Cardiac septum (tissue), 1 donor: ENCODE results near the gene HRH1. TPM values are rescaled to one million over a fixed set of nuclear protein-coding genes. Genes with fewer than 3 reads are reported as not detected.
"Not testable (repeated sequence)": the region's sequence is repeated elsewhere in the genome, so short reads cannot be mapped to it uniquely, and the experiment has no call there.

Experiments
- DNase-seq: peaks from one replicate; pipeline ENCODE4 v3.0.0-alpha.2; 2020; ENCODE audit warnings: low spot score
- intact Hi-C: fragments of 100-400 bp; cut with DNase I; formaldehyde crosslinking; loops from one replicate; pipeline ENCODE4 v1.14.0; 2022
- long read RNA-seq: library from polyadenylated mRNA; unstranded; transcript quantifications from one replicate; pipeline ENCODE4 v2.0.0, GENCODE V29; 2021
- total RNA-seq: library from RNA; stranded (reverse); fragmentation: NEBNext Ultra II Directional; extraction: Animal tissue kit (Norgen Biotek cat#: 25700); gene quantifications from one replicate; pipeline ENCODE4 v1.2.1, GENCODE V29; 2021
- donor health status: DM: no; HTN: no; CAD: no.

The HRH1 gene, protein sequence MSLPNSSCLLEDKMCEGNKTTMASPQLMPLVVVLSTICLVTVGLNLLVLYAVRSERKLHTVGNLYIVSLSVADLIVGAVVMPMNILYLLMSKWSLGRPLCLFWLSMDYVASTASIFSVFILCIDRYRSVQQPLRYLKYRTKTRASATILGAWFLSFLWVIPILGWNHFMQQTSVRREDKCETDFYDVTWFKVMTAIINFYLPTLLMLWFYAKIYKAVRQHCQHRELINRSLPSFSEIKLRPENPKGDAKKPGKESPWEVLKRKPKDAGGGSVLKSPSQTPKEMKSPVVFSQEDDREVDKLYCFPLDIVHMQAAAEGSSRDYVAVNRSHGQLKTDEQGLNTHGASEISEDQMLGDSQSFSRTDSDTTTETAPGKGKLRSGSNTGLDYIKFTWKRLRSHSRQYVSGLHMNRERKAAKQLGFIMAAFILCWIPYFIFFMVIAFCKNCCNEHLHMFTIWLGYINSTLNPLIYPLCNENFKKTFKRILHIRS
- 4.8 TPM for total RNA-seq
- long read RNA-seq, full-length matches to known transcripts, result 1 of 5 reads
- long read RNA-seq, partial matches to known transcripts, result 0 of 5 reads
- long read RNA-seq, other reads (novel, unspliced or antisense), result 4 of 5 reads

DNA sequence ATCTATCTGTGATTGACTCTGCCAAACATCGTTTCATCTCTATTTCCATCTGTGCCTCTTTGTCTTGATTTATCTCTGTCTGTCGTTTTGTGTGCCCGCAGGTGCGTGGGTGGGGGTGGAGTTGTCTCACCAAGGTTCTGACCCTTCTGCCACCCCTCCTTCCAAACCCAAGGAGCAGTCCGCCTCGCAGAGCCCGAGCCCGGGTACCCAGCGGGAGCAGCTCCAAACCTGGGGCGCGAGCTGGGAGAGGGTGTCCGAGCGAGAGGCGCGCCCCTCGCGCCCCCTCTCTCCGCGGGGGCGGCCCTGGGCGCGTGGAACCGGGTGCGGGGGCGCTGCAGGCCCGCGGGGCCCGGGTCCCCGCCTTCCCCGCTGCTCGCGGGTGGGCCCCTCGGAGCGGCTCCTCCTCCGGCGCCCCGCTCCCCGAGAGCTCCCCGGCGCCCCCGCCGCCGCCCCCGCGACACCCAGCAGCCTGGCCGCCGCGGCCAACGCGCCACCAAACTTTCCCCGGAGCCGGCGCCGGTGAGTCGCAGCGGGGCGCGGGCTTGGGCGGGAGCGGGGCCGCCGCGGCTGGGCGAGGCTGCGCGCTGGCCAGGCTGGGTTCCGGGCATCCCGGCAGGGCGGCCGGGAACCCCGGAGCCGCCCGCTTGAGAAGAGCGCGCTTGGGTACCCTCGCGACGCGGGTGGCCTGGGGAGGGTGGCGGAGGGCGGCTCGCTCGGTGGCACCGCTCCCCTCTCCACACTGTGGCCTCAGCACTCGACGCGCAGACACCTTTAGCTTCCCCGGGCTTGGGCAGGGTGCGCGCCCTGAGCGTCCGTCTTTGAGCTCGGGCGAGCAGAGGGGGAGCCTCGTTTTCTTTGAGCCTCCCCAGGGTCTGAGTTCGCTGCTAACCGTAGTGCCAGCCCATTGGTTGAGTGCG, at the start of gene HRH1:
TSS of gene HRH1 (plus strand) at position 458 of the 917 bp plus-strand sequence. CDS start 104,545 bp downstream, outside the sequence.
- DNase-seq, result peak; percentile 71
- intact Hi-C loops, result loop anchor here (2.0 kb wide), 1 partner anchor 93 kb away; no protein-coding TSS in a partner anchor

DNA sequence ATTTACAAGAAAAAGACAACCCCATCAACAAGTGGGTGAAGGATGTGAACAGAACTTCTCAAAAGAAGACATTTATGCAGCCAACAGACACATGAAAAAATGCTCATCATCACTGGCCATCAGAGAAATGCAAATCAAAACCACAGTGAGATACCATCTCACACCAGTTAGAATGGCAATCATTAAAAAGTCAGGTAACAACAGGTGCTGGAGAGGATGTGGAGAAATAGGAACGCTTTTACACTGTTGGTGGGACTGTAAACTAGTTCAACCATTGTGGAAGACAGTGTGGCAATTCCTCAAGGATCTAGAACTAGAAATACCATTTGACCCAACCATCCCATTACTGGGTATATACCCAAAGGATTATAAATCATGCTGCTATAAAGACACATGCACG, 41.0 kb upstream of the HRH1 start:
- DNase-seq, intact Hi-C loops: not testable (repeated sequence)

DNA sequence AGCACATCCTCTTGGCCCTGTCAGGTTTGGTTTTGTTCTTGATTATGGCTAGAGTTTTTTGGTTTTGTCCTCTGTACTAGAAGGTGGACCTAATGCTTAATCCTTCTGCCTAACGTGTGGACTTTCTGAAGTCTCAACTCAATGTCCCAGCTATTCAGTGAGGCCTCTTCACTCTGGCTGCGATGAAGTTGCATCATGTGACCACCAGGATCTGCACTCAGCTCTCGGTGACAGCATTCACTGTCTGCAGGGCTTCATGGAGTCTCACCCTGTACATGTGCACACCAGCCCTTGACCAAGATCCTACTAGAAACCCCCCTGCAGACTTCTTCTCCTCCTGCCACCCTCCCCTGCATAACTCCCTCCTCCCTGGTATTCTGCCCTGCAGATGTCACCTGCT, 38.7 kb upstream of the HRH1 start:
- intact Hi-C loops, result no loop called here
- DNase-seq, result no peak

DNA sequence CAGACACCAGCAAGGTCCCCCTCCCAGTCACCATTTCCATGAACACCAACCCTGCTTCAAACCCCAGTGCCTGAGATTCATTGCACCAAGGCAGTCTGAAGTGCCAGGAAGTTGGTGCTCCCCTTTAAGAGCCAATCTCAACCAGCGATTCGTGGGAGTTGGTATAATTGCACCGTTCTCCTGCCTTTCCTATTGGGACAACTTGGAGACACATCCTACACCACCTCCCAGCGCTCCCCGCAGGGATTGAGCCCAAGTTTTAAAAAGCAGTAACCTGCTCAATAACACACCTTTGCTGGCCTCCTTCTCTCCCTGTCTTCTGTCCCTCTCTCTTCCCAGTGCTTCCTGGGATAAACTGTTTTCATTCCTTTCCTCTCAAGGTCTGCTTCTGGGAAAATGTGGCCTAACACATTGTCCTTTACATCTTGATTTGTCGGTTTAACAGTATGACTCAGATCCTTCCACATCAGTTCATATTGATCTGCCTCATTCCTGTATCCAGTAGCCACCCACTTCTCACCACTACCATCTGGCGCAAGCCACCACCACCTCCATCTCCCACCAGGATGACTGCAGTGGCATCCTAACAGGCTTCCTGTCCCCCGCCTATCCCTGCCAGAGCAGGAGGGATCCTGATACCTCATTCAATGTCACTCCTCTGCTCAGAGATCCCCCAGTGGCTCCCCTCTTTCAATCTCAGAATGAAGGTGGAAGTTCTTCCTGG, 37.8 kb upstream of the HRH1 start:
- no peak for DNase-seq
- intact Hi-C loops, result no loop called here

DNA sequence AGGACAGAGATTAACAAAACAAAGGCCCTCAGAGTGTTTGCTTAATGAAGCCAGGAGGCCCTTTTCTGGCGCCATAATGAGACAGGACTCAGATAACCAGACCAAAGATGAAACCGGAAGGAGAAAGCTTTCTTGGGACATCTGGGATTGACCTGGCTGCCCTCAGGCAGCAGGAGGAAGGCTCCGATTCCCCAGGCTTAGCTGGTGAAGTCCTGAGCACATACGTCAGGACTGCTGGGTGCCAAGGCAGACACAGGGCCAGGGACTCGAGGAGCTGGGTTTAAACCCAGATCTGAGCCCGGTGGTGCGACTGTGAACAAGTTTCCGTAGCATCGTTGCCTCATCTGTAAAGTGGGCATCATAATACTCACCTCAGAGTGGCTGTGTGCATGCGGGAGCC, 36.7 kb upstream of the HRH1 start:
- intact Hi-C loops, result no loop called here
- DNase-seq, result no peak

DNA sequence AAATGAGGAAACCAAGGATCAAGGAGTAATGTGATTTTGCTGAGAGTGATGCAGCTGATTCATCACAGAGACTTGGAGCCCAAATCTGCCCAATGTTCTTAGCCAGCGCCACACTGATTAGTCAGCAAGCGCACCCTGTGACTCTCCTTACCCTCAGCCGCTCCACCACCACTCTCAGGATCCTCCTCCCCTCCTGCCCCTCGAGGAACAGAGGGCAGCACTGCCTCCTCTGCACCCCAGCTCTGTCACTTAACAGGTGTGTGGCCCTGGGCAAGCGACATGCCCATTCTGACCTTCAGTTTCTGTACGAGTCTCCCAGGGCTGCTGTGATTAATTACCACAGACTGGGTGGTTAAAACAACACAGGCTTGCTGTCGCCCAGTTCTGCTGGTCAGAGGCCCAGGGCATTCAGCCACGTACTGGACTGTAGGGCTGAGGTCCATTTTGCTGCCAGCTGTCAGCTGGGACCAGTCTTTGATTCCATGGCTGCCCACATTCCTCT, 36.1 kb upstream of the HRH1 start:
- no peak for DNase-seq
- intact Hi-C loops, result no loop called here

DNA sequence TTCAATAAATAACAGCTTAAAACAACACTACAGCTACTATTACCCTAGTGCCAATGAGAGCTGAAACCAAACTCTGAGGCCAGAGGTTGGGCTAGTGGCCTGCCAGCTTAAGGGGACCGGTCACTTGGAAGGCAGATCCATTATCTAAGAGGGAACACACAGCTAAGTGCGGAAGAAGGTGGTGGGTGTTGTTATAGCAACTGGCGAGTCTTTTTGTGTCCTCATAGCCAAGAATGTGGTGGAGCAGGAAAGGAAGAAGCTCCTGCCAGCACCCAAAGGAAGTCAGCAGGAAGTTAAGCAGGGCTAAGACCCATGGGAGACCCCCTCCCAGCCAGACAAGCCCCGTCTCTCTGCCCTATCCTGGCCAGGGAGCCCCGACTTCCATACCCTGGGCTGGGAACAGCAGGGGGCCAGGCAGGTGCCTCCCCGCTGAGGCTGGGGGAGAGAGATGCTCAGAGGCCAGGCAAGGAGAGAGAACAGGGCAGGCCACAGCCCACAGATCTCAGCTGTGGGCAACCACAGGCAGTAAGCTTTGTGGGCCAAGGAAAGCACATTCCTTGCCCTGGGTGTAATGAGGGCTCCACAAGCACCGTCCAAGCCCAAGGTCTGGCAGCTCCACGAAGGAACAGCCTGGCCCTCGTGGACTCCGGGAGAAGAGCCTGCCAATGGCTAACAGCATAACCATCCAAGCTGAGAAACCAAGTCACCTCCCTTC, 34.0 kb upstream of the HRH1 start:
- intact Hi-C loops, result no loop called here

DNA sequence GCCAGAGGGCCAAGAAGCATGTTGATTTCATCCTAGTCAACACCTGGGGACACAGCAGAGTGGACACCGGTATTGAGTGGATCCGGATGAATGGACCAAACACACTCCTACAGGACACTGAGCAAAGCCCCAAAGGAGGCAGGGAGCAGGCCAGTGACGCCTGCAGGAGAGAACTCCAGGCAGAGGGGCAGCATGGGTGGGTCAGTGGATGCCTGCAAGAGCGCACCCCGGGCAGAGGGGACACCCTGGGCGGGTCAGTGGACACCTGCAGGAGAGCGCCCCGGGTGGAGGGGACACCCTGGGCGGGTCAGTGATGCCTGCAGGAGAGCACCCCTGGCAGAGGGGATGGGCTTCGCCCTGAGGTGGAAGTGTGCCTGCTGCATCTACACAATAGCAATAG, 27.6 kb upstream of the HRH1 start:
- intact Hi-C loops, result no loop called here
- no peak for DNase-seq

More for the DNA sequence above, 34.0 kb upstream of the HRH1 start:
- no peak for DNase-seq

DNA sequence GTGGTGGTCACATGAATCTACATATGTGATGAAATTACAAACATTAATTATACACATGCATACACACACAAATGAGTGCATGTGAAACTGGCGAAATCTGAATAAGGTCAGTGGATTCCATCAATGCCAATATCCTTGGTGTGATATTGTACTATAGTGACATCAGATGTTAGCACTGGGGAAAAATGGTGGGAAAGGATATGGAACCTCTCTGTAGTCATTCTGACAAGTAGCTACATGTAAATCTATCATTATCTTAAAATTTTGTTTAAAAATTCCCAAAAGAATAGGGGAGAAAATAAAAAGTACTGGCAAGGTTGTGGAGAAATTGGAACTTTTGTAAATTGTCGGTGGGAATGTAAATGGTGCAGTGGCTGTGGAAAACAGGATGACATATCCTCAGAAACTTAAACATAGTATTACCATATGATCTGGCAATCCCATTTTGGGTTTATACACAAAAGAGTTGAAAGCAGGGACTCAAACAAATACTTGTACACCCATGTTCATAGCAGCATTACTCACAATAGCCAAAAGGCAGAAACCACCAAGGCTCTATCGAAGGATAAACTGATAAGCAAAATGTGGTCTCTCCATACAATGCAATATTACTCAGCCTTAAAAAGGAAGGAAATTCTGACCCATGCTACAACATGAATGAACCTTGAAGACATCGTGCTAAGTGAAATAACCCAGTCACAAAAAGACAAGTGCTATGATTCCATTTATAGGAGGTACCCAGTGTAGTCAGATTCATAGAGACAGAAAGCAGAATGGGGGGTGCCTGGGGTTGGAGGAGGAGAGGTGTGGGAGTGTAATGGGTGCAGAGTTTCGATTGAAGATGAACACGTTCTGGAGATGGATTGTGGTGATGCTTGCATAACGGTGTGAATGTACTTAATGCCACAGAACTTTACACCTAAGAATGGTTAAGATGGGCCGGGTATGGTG, 25.3 kb upstream of the HRH1 start:
- no peak for DNase-seq
- intact Hi-C loops, result no loop called here

DNA sequence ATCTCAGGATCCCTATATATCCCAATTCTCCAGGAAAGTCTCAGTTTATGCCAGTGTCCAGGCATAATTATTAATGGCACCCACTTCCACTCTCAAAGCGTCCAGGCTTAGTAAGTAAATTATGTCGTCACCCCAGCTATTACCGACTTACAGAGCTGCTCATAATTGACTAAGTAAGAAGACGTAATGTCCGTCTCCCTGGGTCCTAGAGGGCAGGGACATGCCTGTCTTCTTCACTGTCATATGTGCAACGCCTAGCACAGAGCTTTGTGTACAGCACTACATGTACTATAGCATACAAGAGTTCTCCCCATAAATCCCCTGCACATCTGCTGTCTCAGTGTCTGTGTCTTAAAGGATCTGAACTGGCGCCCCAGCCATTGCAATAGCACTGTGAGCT, 23.9 kb upstream of the HRH1 start:
- no peak for DNase-seq
- intact Hi-C loops, result no loop called here

DNA sequence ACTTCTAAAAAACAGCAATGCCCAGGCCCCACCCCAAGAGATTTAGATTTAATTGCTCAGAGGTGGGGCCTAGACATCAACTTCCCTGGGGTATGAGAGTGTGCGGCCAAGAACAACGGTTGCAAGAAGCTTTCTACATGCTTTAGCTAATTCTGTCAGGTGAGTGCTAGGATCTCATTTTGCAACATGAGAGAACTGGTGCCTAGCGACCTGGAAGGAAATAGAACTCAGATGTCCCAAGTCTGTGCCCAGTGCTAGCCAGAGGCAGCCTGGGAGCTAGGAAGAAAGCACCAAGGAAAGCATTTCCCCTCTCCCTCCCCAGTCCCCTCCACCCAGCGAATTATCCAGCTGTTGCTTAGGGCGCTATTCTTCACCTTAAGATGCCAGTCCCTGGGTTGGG, 22.9 kb upstream of the HRH1 start:
- DNase-seq, result no peak

DNA sequence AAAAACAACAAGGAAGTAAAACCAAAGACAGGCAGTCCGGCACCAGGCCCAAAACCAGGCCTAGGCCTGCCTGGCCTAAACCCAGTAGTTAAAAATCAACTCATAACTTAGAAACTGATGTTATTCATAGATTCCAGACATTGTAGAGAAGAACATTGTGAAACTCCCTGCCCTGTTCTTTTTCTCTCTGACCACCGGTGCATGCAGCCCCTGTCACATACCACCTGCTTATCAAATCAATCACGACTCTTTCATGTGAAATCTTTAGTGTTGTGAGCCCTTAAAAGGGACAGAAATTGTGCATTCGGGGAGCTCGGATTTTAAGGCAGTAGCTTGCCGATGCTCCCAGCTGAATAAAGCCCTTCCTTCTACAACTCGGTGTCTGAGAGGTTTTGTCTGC, 22.4 kb upstream of the HRH1 start:
- intact Hi-C loops, DNase-seq: not testable (repeated sequence)

More for the DNA sequence above, 22.9 kb upstream of the HRH1 start:
- intact Hi-C loops, result no loop called here

DNA sequence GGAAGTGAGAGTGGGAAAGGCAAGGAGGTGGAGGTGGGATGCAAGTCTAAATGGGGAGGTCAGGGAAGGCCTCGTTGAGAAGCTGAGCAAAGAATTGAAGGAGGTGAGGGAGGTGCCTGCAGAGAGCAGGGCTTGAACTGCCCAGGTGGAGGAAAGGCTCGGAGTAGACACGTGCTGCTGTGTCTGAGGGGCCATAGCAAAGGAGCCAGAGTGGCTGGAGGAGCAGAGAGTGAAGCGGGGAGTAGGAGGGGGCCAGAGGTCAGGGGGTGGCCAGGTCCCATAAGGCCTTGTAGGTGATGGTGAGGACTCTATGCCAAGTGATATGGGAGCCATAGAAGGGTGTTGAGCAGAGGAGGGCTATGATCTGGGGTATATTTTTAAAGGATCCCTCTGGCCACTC, 21.4 kb upstream of the HRH1 start:
- intact Hi-C loops, result no loop called here
- DNase-seq, result no peak

DNA sequence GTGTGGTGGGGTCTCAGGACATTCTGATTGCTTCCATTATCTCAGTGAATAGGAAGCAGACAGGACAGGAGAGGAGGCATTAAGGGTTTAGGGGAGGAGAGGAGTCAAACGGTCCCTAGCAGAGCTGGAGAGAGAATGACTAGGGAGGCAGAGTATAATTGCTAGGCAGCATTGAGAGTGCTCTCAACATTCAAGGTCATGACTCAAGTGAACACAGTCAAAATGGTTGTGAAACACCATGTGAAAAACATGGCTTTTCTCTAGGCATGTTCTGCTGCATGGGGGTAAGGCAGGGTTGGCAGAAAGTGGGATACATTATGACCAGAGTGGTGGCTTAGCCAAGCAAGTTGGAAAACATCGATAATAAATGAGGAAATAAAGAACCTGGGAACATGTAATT, 19.5 kb upstream of the HRH1 start:
- DNase-seq, result no peak
- intact Hi-C loops, result loop anchor here (5.0 kb wide), 1 partner anchor 37 kb away; no protein-coding TSS in a partner anchor

DNA sequence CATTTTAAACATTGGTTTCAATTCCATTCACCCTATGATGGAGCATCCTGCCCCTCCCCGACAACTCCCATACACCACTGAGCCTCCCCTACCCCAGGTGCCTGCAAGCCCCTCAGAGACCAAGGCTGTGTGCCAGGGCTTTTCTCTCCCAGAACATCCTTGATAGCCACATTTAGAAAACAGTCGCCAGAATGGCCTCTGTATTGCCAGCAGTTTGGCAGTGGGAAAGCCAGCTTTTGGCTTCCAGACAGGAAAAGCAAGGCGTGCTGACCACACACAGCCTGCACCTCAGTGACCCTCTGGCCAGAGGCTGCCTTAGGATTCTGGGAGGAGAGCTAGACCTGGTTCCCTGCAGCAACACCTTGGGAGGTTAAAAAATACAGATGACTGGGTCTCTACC, 18.2 kb upstream of the HRH1 start:
- no peak for DNase-seq
- intact Hi-C loops, result loop anchor here (5.0 kb wide), 1 partner anchor 39 kb away; no protein-coding TSS in a partner anchor

DNA sequence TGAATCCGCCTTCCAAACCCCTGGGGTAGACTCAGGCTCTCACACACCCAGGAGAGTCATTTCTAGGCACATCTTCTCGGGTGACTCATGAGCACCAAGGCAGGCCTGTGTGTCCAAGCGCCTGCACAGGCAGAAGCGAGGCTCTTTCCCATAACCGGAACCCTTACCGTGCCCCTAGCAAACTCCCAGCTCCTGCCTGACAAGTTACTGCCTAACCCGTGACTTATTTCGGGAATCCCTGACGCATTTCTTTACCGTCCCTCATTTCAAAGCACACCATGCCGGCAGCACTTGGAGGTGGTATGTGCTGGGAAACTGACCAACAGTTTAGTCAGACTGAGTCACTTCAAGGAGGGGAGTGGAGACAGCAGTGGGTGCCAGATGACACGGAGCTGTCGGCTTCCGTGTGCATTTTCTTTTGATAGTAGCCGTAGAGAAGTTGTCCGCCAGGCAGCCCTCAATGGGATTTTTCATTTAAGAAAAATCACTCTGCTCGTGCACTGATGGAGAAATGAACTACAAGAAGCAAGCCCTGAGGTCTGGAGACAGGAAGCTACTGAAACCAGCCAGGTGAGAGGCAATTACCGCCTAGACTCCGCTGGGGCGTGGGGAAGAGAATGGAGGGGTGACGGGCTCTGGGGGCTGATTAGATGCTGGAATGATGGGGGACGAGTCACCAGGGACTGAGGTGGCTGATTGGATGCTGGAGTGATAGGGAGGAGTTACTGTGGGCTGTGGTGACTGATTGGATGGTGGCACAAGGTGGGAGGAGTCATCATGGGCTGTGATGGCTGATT, 17.3 kb upstream of the HRH1 start:
- intact Hi-C loops, result loop anchor here (5.0 kb wide), 1 partner anchor 40 kb away; no protein-coding TSS in a partner anchor
- DNase-seq, result no peak

DNA sequence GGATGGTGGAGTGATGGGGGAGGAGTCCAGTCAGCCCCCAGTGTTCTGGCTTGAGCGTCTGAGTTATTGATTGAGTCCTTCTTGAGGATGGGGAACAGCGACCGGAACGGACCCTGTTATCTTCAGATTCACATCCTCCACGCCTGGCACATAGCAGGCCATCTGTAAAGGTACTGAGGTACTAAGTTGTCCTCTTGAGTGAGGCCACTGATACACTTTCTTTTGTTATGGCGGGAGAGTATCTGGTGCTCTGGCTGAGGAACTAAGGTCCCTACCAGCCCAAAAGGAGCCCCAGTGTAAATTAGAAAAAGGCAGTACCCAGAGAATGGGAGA, 16.7 kb upstream of the HRH1 start:
- intact Hi-C loops, result loop anchor here (5.0 kb wide), 1 partner anchor 40 kb away; no protein-coding TSS in a partner anchor
- no peak for DNase-seq
